ENCODE measurements around the gene PARD3. TPM values are rescaled to one million over a fixed set of nuclear protein-coding genes. Genes with fewer than 3 reads are reported as not detected.

PARD3 gene
- polyA plus RNA-seq, 2 of the 4 experiments (the other 2 are of a cell fraction) = 110 to 200 TPM

DNA sequence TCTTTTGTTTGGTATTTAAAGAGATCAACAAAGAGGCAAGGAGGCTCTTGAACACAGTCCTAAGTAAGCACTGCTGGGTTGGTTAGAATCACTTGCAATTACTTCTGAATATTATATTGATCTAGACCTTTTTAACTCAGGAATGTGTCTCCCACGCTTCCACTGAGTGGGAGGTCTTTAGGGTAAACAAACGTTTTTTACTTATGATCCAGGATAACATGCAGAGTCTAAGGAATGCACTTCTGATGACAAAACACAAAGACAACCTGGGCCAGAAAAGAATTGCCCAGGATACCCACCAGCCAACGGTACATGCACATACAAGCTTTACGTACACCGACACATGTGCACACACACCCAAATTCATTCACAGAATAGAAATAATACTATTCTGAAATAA is 626.9 kb downstream of the PARD3 start:
- ChIA-PET CTCF (no interaction called here), POLR2A (no interaction called here)
- Histone ChIP-seq H3K9me3 (no peaks in the 10 kb centered on the region), H3K4me3 (no peak overlapping the region), H3K27ac (no peak overlapping the region), H3K4me2 (no peak overlapping the region), H3K4me1 (peaks cover 11% of the 10 kb centered on the region; the same call in 2 of the 3 replicates)
- DNase-seq (ENCODE audit: low read depth in 1 of 2, low spot score in 1 of 2) = no peak
- ATAC-seq = no peak
- TF ChIP-seq SREBF2 (IDR thresholded peaks at IDR 0.05) = no peak
- no peak for TF ChIP-seq HEYL (CRISPR knock-in tag; IDR thresholded peaks at IDR 0.05)
- no peak for TF ChIP-seq HOXB5 (CRISPR knock-in tag; IDR thresholded peaks at IDR 0.05)
- no peak for TF ChIP-seq E2F6 (IDR thresholded peaks at IDR 0.05; ENCODE audit: borderline replicate concordance, low read depth)
- TF ChIP-seq ATOH8 (CRISPR knock-in tag; IDR thresholded peaks at IDR 0.05; ENCODE audit: low read depth) = no peak
- TF ChIP-seq ESRRA (IDR thresholded peaks at IDR 0.05; ENCODE audit: borderline replicate concordance, low read length) = no peak
- 79% methylated on average over 5 of the region's 5 CpGs for WGBS (ENCODE audit: missing lambda C conversion rate)
- no peak for FAIRE-seq

- CTCF ChIA-PET = interaction anchor here (1.7 kb wide), 1 partner anchor 22 kb away, joined by 5 read pairs; no protein-coding TSS in a partner anchor
- 88% methylated on average over 1 of the region's 1 CpG for WGBS (ENCODE audit: missing lambda C conversion rate)
These were observed 627.9 kb downstream of the PARD3 start for GRCh38 chr10:34187201-34187600.

More at GRCh38 chr10:34187201-34187600, 627.9 kb downstream of the PARD3 start:
- no peak for ATAC-seq
- TF ChIP-seq CTCF (IDR thresholded peaks at IDR 0.05) (no peak), KDM1A (IDR thresholded peaks at IDR 0.05; ENCODE audit: low read depth) (no peak), JUN (IDR thresholded peaks at IDR 0.05) (no peak), E2F6 (IDR thresholded peaks at IDR 0.05; ENCODE audit: borderline replicate concordance, low read depth) (no peak), TP53 (CRISPR knock-in tag; IDR thresholded peaks at IDR 0.05) (no peak), ESRRA (IDR thresholded peaks at IDR 0.05; ENCODE audit: borderline replicate concordance, low read length) (no peak), RAD21 (conservative IDR thresholded peaks at IDR 0.05 in 1 of 2, IDR thresholded peaks at IDR 0.05 in 1 of 2) (no peak), SREBF2 (IDR thresholded peaks at IDR 0.05) (no peak)
- TF ChIP-seq, protein P1, sequence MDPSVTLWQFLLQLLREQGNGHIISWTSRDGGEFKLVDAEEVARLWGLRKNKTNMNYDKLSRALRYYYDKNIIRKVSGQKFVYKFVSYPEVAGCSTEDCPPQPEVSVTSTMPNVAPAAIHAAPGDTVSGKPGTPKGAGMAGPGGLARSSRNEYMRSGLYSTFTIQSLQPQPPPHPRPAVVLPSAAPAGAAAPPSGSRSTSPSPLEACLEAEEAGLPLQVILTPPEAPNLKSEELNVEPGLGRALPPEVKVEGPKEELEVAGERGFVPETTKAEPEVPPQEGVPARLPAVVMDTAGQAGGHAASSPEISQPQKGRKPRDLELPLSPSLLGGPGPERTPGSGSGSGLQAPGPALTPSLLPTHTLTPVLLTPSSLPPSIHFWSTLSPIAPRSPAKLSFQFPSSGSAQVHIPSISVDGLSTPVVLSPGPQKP (IDR thresholded peaks at IDR 0.05; ENCODE audit: low read depth, low read length) = no peak
- TF ChIP-seq, protein P2, sequence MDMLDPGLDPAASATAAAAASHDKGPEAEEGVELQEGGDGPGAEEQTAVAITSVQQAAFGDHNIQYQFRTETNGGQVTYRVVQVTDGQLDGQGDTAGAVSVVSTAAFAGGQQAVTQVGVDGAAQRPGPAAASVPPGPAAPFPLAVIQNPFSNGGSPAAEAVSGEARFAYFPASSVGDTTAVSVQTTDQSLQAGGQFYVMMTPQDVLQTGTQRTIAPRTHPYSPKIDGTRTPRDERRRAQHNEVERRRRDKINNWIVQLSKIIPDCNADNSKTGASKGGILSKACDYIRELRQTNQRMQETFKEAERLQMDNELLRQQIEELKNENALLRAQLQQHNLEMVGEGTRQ (IDR thresholded peaks at IDR 0.05) = no peak
- H3K4me1 ChIP-seq = peaks cover 11% of the 10 kb centered on the region; the same call in 2 of the 3 replicates
- no peak overlapping the region for H3K4me3 ChIP-seq
- no peaks in the 10 kb centered on the region for H3K9me3 ChIP-seq
- POLR2A ChIA-PET = no interaction called here
- DNase-seq (ENCODE audit: low read depth in 1 of 2, low spot score in 1 of 2) = no peak
- H3K27ac ChIP-seq = no peak overlapping the region
- no peak for FAIRE-seq
- H3K4me2 ChIP-seq = no peak overlapping the region

Measured in A549 (cell line).